OCI-M2 (cell line): ENCODE results near the gene EEF2.

Experiments used
- DNase-seq: peaks from one replicate; lab custom pipeline; 2025; ENCODE audit not compliant: unreplicated experiment; lab: John Stamatoyannopoulos, UW

Gene EEF2

DNA sequence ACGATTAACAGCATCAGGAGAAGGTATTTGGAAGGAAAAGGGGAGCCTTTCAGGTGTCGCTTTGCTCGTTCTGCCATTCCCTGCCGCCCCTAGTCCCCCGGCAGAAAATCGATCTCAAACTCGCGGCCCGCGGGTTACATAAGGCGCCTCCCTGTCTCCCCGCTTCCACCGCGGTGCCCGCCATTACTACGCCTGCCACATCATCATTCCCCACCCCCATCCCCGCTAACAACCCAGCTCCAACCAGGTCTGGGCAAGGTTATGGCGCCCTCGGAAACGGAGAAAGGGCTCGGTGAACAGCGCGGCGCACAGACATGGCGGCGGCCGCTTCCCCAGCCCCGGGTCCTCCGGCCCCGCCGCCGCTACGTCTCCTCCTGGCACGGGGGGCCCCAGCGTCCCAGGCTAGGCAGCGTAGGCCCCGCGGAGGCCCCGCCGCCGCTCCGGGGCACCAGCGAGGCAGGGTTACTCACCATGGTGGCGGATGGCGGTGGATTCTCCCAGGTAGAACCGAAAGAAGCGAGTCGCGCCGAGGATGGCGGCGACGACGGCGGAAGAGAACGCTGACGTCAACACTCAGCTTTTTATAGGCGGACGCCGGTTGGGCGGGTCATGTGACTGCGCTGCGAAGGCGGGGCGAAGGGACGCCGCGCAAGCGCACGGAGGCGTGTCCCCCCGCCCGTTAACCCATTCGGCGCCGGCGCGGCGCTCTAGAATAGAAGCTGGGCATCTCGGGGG lies at the start of gene EEF2:
TSS of gene EEF2 (minus strand) at position 556 of the 735 bp plus-strand sequence. CDS start at position 473, 83 bp downstream.
- no peak for DNase-seq

GRCh38 chr19:4034048-4035017 lies 49.1 kb upstream of the EEF2 start:
- no peak for DNase-seq

DNA sequence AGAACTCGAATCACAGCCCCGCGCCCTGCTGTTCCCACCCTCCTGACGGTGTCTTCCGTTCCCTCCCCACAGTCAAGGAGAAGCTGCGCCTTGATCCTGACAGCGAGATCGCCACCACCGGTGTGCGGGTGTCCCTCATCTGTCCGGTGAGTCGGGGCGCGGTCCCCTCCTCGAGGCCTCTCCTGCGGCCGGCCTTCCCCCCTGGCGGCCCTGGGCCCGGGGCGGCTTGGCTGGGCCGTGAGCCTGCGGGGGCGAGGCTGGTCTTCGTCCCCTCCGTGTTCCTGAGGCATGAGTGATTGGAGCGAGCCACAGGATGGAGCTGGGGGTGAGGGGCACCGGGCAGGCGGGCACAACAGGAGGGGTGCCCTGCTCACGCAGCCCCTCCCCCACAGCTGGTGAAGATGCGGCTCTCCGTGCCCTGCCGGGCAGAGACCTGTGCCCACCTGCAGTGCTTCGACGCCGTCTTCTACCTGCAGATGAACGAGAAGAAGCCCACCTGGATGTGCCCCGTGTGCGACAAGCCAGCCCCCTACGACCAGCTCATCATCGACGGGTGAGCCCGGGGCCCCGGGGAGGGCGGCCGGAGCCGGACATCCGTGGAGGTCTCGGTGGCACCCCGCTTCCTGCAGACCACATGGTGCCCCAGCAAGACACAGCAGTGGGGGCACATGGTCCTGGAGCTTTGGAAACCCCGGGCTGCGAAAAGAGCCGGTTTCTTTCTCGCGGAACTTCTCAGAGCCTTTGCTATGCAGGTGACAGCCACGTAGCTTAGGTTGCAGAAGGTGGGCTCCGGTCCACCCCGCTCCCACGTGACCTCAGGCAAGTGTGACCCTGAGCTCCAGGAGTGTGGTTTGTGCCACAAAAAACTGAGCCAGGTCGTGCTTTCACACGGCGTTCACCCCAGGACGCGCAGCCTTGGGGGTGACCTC lies 48.0 kb upstream of the EEF2 start:
- DNase-seq, result no peak

DNA sequence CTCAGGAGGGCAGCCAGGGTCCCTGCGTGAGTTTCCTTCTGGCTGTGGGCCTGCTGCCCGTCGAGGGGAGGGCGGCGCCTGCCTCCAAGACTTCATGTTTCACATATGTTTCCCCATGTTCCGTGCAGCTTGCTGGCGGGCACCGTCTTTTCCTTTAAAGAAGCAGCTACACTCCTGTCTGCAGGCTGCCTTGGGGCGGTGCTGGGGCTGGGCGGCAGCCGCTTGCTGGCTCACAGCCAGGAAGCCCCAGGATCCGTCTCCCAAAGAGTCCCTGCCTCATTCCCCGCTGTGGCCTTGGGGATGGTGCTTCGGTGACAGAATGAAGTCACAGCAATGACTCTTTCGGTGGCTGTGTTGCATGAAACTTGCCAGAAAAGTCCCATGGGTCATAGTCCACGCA lies 47.2 kb upstream of the EEF2 start:
- no peak for DNase-seq

DNA sequence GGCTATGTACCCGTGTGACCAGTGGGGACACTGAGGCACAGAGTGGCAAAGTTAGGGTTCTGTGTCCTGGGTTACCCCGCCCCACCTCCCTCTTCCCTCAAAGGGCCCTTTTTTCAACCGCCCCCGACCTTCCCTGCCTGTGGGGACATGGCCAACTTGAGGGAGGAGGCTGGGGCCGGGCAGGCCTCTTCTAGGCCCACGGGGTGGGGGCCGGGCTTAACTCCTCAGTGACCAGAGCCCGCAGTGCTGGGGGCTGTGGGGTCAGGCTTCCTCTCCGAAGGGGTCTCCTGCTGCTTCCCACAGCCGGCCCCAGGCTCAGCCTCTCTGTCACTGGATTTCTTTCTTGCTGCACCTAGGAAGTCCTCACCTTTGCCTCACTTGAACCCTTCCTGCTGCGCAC lies 46.2 kb upstream of the EEF2 start:
- DNase-seq, result no peak

DNA sequence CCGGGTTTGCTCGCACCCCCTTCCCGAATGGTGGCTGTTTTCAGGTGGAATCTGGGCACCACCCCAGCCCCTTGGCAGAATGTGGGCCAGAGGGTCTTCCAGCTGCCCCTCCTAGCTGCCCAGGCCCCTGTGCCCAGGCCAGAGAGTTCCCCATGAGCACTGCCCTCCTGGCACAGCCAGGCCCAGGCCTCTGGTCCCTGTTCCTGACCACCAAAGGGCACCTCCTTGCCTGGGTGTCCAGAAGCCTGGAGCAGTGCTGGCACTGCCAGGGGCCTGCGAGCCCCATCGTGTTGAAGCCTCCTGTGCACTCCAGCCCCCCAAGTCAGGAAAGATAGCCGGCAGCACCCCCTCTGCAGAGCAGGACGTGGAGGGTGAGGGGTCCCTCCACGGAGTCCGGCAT lies 45.7 kb upstream of the EEF2 start:
- no peak for DNase-seq

DNA sequence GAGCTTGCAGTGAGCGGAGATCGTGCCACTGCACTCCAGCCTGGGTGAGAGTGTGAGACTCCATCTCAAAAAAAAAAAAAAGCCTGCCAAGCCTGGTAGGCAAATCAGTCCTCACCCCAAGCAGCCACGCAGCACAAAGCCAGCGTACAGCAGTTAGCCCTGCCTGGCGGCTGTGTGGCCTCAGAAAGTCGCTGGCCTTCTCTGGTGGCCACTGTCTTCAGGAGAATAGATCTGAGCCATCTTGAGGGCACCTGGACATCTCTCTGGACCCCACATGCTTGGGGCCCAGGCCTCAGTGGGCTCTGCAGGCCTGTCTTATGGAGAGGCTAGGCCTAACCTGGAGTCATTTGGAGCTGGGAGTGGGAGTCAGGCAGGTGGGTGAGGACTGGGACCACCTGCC lies 45.3 kb upstream of the EEF2 start:
- DNase-seq, result no peak

- DNase-seq, result no peak
Observed at GRCh38 chr19:4029247-4029614, 44.0 kb upstream of the EEF2 start.

GRCh38 chr19:4028334-4029246 lies 43.3 kb upstream of the EEF2 start:
- no peak for DNase-seq

- DNase-seq, result no peak
Observed at GRCh38 chr19:4027146-4027545, 41.9 kb upstream of the EEF2 start.

GRCh38 chr19:4025317-4025716 lies 40.1 kb upstream of the EEF2 start:
- no peak for DNase-seq

DNA sequence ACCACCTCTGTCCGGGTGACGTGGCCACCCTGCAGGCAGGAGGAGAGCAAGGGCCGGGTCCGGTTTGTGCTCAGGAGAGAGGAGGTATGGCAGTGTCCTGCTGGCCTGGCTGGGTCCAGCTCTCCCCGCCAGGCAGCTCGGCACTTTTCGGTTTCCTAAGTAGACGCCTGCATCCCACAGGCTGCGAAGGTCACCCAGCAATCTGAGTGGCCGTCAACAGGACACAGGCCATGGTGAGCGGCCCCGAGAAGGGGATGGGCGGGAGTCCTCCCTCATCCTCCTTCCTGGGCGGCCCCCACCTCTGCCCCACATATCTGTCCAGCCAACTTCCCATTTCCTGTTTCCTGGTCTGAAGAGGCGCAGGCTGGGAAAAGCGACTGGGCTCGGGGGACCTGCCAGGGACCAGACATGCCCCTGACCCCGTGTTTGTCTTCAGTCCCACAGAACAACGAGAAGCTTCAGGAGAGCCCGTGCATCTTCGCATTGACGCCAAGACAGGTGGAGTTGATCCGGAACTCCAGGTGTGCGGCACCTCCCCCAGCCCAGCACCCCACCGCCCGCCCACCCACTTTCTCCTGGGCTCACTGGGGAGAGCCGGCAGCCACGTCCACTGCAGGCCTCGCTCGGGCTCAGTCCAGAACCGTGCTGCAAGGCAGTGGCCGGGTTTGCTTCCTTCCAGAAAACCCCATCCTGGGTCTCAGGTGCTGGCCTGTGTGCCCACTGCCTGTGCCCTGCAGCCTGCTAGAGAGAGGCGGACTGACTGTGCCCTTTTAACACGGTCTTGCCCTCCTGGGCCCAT lies 38.5 kb upstream of the EEF2 start:
- DNase-seq, result no peak

DNA sequence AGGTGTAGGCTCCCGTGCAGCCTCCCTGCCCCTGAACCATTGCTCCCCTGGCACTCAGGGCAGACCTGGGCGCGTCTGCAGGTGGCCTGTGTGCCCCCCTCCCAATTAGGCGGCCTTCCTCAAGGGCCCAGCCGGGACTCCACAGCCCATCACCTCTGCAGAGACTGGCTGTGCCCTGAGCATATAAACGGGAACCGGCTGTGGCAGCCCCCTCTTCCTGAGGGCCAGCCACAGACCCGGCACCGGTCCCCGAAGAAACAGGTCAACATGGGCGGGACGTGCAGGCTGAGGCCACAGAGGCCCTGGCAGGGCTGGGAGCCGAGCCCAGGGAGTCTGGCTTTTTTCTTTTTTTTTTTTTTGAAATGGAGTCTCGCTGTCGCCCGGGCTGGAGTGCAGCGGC lies 34.3 kb upstream of the EEF2 start:
- DNase-seq, result no peak

GRCh38 chr19:4018775-4019504 lies 33.7 kb upstream of the EEF2 start:
- no peak for DNase-seq

DNA sequence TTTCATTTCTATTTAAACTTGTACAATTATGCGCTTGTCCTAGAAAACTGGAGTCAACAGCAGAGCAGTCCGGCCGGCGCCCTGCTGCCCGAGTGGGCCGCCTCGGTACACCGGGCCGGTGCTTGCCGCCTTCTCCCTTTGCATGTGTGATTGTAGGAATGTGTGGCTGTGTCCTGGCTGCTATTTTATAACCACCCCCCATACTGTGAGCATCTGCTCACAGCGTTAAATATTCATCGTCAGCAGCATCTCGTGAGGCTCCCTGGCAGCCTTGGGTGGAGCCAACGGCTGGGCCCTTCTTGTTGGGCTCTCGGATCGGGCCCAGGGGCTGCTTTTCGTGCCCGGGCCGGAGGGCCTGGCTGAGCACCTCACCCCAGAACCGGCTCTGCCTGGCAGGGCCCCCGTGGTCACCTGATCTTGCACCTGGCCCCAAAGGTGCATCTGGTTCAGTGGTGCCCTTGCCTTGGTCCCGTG lies 32.9 kb upstream of the EEF2 start:
- DNase-seq, result no peak

DNA sequence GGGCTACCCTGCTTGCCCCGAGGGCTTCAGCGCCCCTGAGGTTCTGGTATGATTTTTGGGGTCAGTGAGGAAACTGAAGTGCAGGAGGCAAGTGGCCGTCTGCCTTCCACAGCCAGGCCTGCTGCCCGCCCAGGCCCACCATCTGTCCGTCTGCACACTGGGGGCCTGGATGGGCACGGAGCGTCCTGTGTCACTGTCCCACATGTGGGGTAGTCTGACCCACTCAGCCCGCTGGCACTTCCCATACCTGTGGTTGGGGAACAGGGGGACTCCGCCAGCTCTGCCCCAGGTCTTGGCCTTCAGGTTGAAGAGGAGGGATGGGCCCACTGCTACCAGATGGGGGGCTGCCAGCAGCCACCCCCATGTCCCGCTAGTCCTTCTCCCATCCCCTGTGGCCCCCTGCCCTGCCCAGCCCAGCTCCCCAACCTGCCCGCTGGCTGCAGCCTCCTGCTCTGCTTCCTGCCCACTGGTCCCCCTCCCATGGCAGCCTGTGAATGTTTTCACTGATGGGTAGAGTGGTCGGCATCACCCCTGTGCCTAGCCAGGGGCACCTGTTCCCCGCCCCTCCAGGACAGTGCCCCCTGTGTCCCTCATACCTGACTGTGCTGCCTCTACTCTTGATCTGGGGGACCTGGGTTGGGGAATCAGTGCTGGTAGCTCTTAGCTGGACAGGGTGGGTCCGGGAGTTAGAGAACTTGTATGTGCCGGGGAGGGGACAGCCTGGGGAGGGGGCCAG lies 31.8 kb upstream of the EEF2 start:
- no peak for DNase-seq

GRCh38 chr19:4016486-4016885 lies 31.2 kb upstream of the EEF2 start:
- DNase-seq, result no peak
